HCT116 (cell line): Measurements from ENCODE around the gene CTSZ.

Experiments used
- CEBPB ChIP-seq: IDR thresholded peaks from 2 replicates; pipeline ENCODE4 v1.6.1; 2012; ENCODE audit warnings: low read depth
- CTCF ChIP-seq, 3 experiments: fragments of 200-600 bp in 1 of 3; sonication (generic) in 1 of 3; IDR thresholded peaks in 2 of 3; conservative IDR thresholded peaks in 1 of 3; 2 replicates each; pipeline ENCODE4 v1.5.1; 2012 to 2017; ENCODE audit warnings: low read depth in 2 of 3, low read length in 2 of 3, antibody characterized with exemption in 1 of 3, borderline replicate concordance in 1 of 3, control low read depth in 1 of 3, mild to moderate bottlenecking in 1 of 3, mixed read lengths in 1 of 3, mixed run types in 1 of 3, moderate library complexity in 1 of 3; ENCODE audit not compliant: insufficient read depth in 1 of 3
- ELF1 ChIP-seq: IDR thresholded peaks from 2 replicates; pipeline ENCODE4 v1.6.1; 2012; ENCODE audit warnings: low read depth, borderline replicate concordance
- EZH2 ChIP-seq: fragments of 200-600 bp; sonication (generic); IDR thresholded peaks from 2 replicates; pipeline ENCODE4 v1.6.1; 2017; ENCODE audit warnings: antibody characterized with exemption, mixed run types
- EZH2phosphoT487 ChIP-seq: fragments of 200-600 bp; IDR thresholded peaks from 2 replicates; pipeline ENCODE4 v1.6.1; 2018; ENCODE audit warnings: antibody characterized with exemption, borderline replicate concordance
- MAX ChIP-seq: IDR thresholded peaks from 2 replicates; pipeline ENCODE4 v1.6.1; 2012
- POLR2AphosphoS5 ChIP-seq: IDR thresholded peaks from 2 replicates; pipeline ENCODE4 v1.6.1; 2011; ENCODE audit warnings: mild to moderate bottlenecking, low read depth, low read length, moderate library complexity
- REST ChIP-seq: IDR thresholded peaks from 2 replicates; pipeline ENCODE4 v1.6.1; 2012; ENCODE audit warnings: low read depth
- SP1 ChIP-seq: IDR thresholded peaks from 2 replicates; pipeline ENCODE4 v1.6.1; 2012; ENCODE audit warnings: low read depth
- TCF7L2 ChIP-seq: IDR thresholded peaks from 2 replicates; pipeline ENCODE4 v1.7.0; 2011; ENCODE audit warnings: borderline replicate concordance, inconsistent platforms; ENCODE audit not compliant: insufficient read depth, insufficient read length; ENCODE audit errors: extremely low read depth

GRCh38 chr20:58981628-58982364 is 25.3 kb downstream of the CTSZ start:
- no peak for TF ChIP-seq ELF1
- no peak for TF ChIP-seq CEBPB
- no peak for TF ChIP-seq POLR2AphosphoS5
- no peak for TF ChIP-seq CTCF (IDR thresholded peaks at IDR 0.05 in 2 of 3, conservative IDR thresholded peaks at IDR 0.05 in 1 of 3; ENCODE audit: borderline replicate concordance in 1 of 3, insufficient read depth in 1 of 3, low read depth in 2 of 3, low read length in 2 of 3)
- no peak for TF ChIP-seq SP1
- no peak for TF ChIP-seq EZH2
- no peak for TF ChIP-seq EZH2phosphoT487
- no peak for TF ChIP-seq REST
- no peak for TF ChIP-seq TCF7L2
- TF ChIP-seq MAX = no peak
